Chondrocyte (in vitro differentiated cells): ENCODE results near the gene MUTYH. TPM values are rescaled to one million over a fixed set of nuclear protein-coding genes. Genes with fewer than 3 reads are reported as not detected.

Source experiments
- DNase-seq: peaks from one replicate; pipeline ENCODE4 v3.0.0; 2021; ENCODE audit warnings: mixed read lengths, low spot score
- H3K27ac Mint-ChIP-seq: one replicate; pipeline ENCODE4 v1.8.0; 2021; ENCODE audit warnings: mild to moderate bottlenecking, moderate library complexity, mixed read lengths; ENCODE audit not compliant: unreplicated experiment
- H3K27me3 Mint-ChIP-seq: 2 replicates; pipeline ENCODE4 v1.8.0; 2021; ENCODE audit warnings: low read depth, mixed read lengths
- H3K36me3 Mint-ChIP-seq: 2 replicates; pipeline ENCODE4 v1.8.0; 2021; ENCODE audit warnings: low read depth, mixed read lengths
- H3K4me1 Mint-ChIP-seq: 2 replicates; pipeline ENCODE4 v1.8.0; 2021; ENCODE audit warnings: low read depth, mild to moderate bottlenecking, mixed read lengths
- H3K4me3 Mint-ChIP-seq: one replicate; pipeline ENCODE4 v1.8.0; 2021; ENCODE audit warnings: mild to moderate bottlenecking, moderate library complexity, mixed read lengths; ENCODE audit not compliant: unreplicated experiment
- H3K9me3 Mint-ChIP-seq: 2 replicates; pipeline ENCODE4 v1.8.0; 2021; ENCODE audit warnings: low read depth, mixed read lengths
- CTCF ChIP-seq: fragments of 200-600 bp; sonication (generic); IDR thresholded peaks from 2 replicates; pipeline ENCODE4 v1.5.0; 2021; ENCODE audit warnings: antibody characterized with exemption, mild to moderate bottlenecking, moderate library complexity
- total RNA-seq: library from RNA; stranded (reverse); gene quantifications from 3 replicates; pipeline ENCODE4 v1.2.1, GENCODE V29; 2021

Gene MUTYH
- total RNA-seq, 1 donor from 2014 or later, result 12.8 TPM

- Mint-ChIP-seq H3K27me3 (no peaks in the 10 kb centered on the region), H3K4me3 (no peak overlapping the region), H3K27ac (no peak overlapping the region), H3K9me3 (no peaks in the 10 kb centered on the region), H3K36me3 (no peaks in the 10 kb centered on the region), H3K4me1 (peaks cover 16% of the 10 kb centered on the region)
- no peak for TF ChIP-seq CTCF
- DNase-seq, result no peak
Observed at GRCh38 chr1:45351508-45351907, 11.3 kb upstream of the MUTYH start.

- H3K4me1 Mint-ChIP-seq, result peaks cover 16% of the 10 kb centered on the region
- no peak for DNase-seq
- no peaks in the 10 kb centered on the region for H3K27me3 Mint-ChIP-seq
- TF ChIP-seq CTCF, result no peak
- H3K27ac Mint-ChIP-seq, result no peak overlapping the region
- peaks cover 4% of the 10 kb centered on the region for H3K36me3 Mint-ChIP-seq
- no peak overlapping the region for H3K4me3 Mint-ChIP-seq
- H3K9me3 Mint-ChIP-seq, result no peaks in the 10 kb centered on the region
Observed at GRCh38 chr1:45348966-45349677, 8.9 kb upstream of the MUTYH start.

GRCh38 chr1:45348609-45348965, 8.3 kb upstream of the MUTYH start:
- H3K27ac Mint-ChIP-seq, result peak overlapping the region; percentile 28
- no peaks in the 10 kb centered on the region for H3K9me3 Mint-ChIP-seq

GRCh38 chr1:45348020-45348419, 7.8 kb upstream of the MUTYH start:
- no peak overlapping the region for H3K4me3 Mint-ChIP-seq
- no peaks in the 10 kb centered on the region for H3K9me3 Mint-ChIP-seq
- DNase-seq, result no peak
- no peaks in the 10 kb centered on the region for H3K27me3 Mint-ChIP-seq
- TF ChIP-seq CTCF, result no peak
- peaks cover 16% of the 10 kb centered on the region for H3K4me1 Mint-ChIP-seq
- peaks cover 5% of the 10 kb centered on the region for H3K36me3 Mint-ChIP-seq
- H3K27ac Mint-ChIP-seq, result peak overlapping the region; percentile 33

More at GRCh38 chr1:45348609-45348965, 8.3 kb upstream of the MUTYH start:
- no peak for TF ChIP-seq CTCF
- no peak for DNase-seq
- Mint-ChIP-seq H3K36me3 (peaks cover 4% of the 10 kb centered on the region), H3K27me3 (no peaks in the 10 kb centered on the region), H3K4me1 (peaks cover 16% of the 10 kb centered on the region), H3K4me3 (no peak overlapping the region)

GRCh38 chr1:45346473-45346872, 6.2 kb upstream of the MUTYH start:
- no peak for DNase-seq
- H3K9me3 Mint-ChIP-seq, result no peaks in the 10 kb centered on the region
- H3K4me1 Mint-ChIP-seq, result peaks cover 21% of the 10 kb centered on the region
- no peaks in the 10 kb centered on the region for H3K27me3 Mint-ChIP-seq
- H3K27ac Mint-ChIP-seq, result no peak overlapping the region
- H3K4me3 Mint-ChIP-seq, result no peak overlapping the region
- TF ChIP-seq CTCF, result no peak
- H3K36me3 Mint-ChIP-seq, result peaks cover 5% of the 10 kb centered on the region
